NB4 (cell line): ENCODE data around the gene S100A12.
"Not testable (repeated sequence)": the region's sequence is repeated elsewhere in the genome, so short reads cannot be mapped to it uniquely, and the experiment has no call there.

Experiments
- POLR2A ChIP-seq: IDR thresholded peaks from 2 replicates; pipeline ENCODE4 v1.6.1; 2011; ENCODE audit warnings: mild to moderate bottlenecking; ENCODE audit not compliant: insufficient read length; ENCODE audit errors: extremely low read depth
- TF ChIP-seq, protein P1 (sequence below): IDR thresholded peaks from one replicate; pipeline ENCODE4 v1.5.1; 2012; ENCODE audit warnings: low read depth, low read length

DNA sequence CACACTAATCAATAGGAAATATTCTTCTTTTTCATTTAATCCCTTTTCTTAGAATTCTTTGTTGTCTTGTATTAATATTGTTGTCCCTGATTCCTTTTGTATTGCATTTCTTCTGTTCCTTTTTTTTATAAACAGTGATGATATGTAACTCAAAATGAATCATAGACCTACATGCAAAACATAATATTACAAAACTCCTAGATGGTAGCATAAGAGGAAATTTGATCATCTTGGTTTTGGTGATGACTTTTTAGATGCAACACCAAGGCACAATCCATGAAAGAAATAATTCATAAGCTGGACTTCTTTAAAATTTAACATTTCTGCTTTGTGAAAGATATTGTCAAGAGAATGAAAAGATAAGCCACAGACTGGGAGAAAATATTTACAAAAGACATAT is 38.5 kb upstream of the S100A12 start:
- TF ChIP-seq, protein P1, sequence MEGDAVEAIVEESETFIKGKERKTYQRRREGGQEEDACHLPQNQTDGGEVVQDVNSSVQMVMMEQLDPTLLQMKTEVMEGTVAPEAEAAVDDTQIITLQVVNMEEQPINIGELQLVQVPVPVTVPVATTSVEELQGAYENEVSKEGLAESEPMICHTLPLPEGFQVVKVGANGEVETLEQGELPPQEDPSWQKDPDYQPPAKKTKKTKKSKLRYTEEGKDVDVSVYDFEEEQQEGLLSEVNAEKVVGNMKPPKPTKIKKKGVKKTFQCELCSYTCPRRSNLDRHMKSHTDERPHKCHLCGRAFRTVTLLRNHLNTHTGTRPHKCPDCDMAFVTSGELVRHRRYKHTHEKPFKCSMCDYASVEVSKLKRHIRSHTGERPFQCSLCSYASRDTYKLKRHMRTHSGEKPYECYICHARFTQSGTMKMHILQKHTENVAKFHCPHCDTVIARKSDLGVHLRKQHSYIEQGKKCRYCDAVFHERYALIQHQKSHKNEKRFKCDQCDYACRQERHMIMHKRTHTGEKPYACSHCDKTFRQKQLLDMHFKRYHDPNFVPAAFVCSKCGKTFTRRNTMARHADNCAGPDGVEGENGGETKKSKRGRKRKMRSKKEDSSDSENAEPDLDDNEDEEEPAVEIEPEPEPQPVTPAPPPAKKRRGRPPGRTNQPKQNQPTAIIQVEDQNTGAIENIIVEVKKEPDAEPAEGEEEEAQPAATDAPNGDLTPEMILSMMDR: not testable (repeated sequence)
- TF ChIP-seq POLR2A: not testable (repeated sequence)
